H1 (cell line): Measurements from ENCODE around the gene MAPK8IP2. TPM values are rescaled to one million over a fixed set of nuclear protein-coding genes. Genes with fewer than 3 reads are reported as not detected.

Source experiments
- CTCF ChIA-PET: fragments of 300-600 bp; sonication (Branson Sonifier 250); formaldehyde crosslinking; loops from one replicate; lab custom pipeline; 2021; ENCODE audit not compliant: partially characterized antibody; lab: Charles Lee
- POLR2A ChIA-PET: fragments of 300-600 bp; sonication (Branson Sonifier 250); formaldehyde crosslinking; loops from one replicate; lab custom pipeline; 2021; ENCODE audit warnings: inconsistent platforms; ENCODE audit not compliant: partially characterized antibody; lab: Charles Lee
- DNase-seq, 2 experiments: peaks; one replicate each; pipeline versions ENCODE4 v3.0.0 to v3.0.0-alpha.2; 2010 to 2022; ENCODE audit warnings: low spot score in 2 of 2, low read depth in 1 of 2, mixed read lengths in 1 of 2
- FAIRE-seq: peaks from 2 replicates; lab custom pipeline; 2011; peaks lifted over from hg19 to GRCh38; lab: Jason Lieb, UNC
- H2AFZ ChIP-seq: 2 replicates; pipeline ENCODE4 v1.8.1; 2012; ENCODE audit warnings: low read length, inconsistent platforms
- H2AK5ac ChIP-seq: 2 replicates; pipeline ENCODE4 v1.6.1; 2013; ENCODE audit warnings: low read depth, low read length
- H2BK120ac ChIP-seq: replicated peaks from 2 replicates; pipeline ENCODE3; 2013; ENCODE audit warnings: low read depth, low read length, inconsistent platforms
- H2BK12ac ChIP-seq: 2 replicates; pipeline ENCODE4 v1.6.1; 2013; ENCODE audit warnings: low read depth, low read length
- H2BK15ac ChIP-seq: 2 replicates; pipeline ENCODE4 v1.6.1; 2013; ENCODE audit warnings: low read length
- H2BK20ac ChIP-seq: 2 replicates; pipeline ENCODE4 v1.6.1; 2013; ENCODE audit warnings: low read length
- H2BK5ac ChIP-seq: 2 replicates; pipeline ENCODE4 v1.6.1; 2013; ENCODE audit warnings: low read depth, low read length
- H3K14ac ChIP-seq: 2 replicates; pipeline ENCODE4 v1.6.1; 2013; ENCODE audit warnings: inconsistent platforms; ENCODE audit not compliant: insufficient read length
- H3K18ac ChIP-seq: 2 replicates; pipeline ENCODE4 v1.6.1; 2013; ENCODE audit warnings: low read length; ENCODE audit errors: extremely low read depth
- H3K23ac ChIP-seq: 2 replicates; pipeline ENCODE4 v1.6.1; 2013; ENCODE audit warnings: inconsistent platforms; ENCODE audit not compliant: insufficient read length
- H3K23me2 ChIP-seq: 2 replicates; pipeline ENCODE4 v1.6.1; 2013; ENCODE audit warnings: low read depth, low read length
- H3K27ac ChIP-seq: 2 replicates; pipeline ENCODE4 v1.6.1; 2011; ENCODE audit warnings: low read depth, low read length, inconsistent platforms
- H3K27me3 ChIP-seq, 4 experiments: replicated peaks in 1 of 4; 1 replicate in 1 of 4; 2 replicates in 3 of 4; pipeline versions ENCODE4 v1.6.1 to v1.8.1; 2011 to 2013; ENCODE audit warnings: low read length in 3 of 4, mild to moderate bottlenecking in 3 of 4, inconsistent platforms in 2 of 4, mixed read lengths in 2 of 4, moderate library complexity in 1 of 4; ENCODE audit not compliant: control insufficient read depth in 3 of 4, insufficient read depth in 3 of 4; ENCODE audit errors: extremely low read depth in 1 of 4
- H3K36me3 ChIP-seq, 4 experiments: 2 replicates each; pipeline versions ENCODE4 v1.6.1 to v1.8.1; 2011 to 2013; ENCODE audit warnings: mild to moderate bottlenecking in 4 of 4, low read length in 3 of 4, moderate library complexity in 2 of 4, control low read depth in 1 of 4, inconsistent platforms in 1 of 4; ENCODE audit not compliant: insufficient read depth in 4 of 4, control insufficient read depth in 2 of 4
- H3K4ac ChIP-seq: replicated peaks from 2 replicates; pipeline ENCODE3; 2013; ENCODE audit warnings: low read length, low read depth, mixed read lengths, inconsistent platforms; ENCODE audit not compliant: insufficient read length
- H3K4me1 ChIP-seq, 4 experiments: replicated peaks in 1 of 4; 1 replicate in 1 of 4; 2 replicates in 3 of 4; pipeline versions ENCODE4 v1.6.1 to v1.8.1; 2011 to 2013; ENCODE audit warnings: low read length in 3 of 4, inconsistent platforms in 2 of 4, mixed read lengths in 1 of 4; ENCODE audit not compliant: insufficient read depth in 4 of 4, control insufficient read depth in 3 of 4
- H3K4me2 ChIP-seq, 2 experiments: 2 replicates each; pipeline versions ENCODE4 v1.6.1 to v1.8.1; 2011 to 2013; ENCODE audit warnings: low read depth in 2 of 2, low read length in 2 of 2, control low read depth in 1 of 2, inconsistent platforms in 1 of 2, mild to moderate bottlenecking in 1 of 2; ENCODE audit not compliant: insufficient read depth in 1 of 2
- H3K4me3 ChIP-seq, 4 experiments: fragments of 200-600, 300-600 bp in 1 of 4; sonication (generic), shearing (Covaris generic), sonication (Bioruptor Twin) in 1 of 4; 2 replicates each; pipeline versions ENCODE4 v1.5.1 to v1.8.1; 2011 to 2016; ENCODE audit warnings: low read length in 4 of 4, low read depth in 3 of 4, control low read depth in 2 of 4, inconsistent platforms in 2 of 4, mild to moderate bottlenecking in 2 of 4, mixed read lengths in 1 of 4, moderate library complexity in 1 of 4; ENCODE audit not compliant: insufficient read depth in 2 of 4; ENCODE audit errors: extremely low read depth in 1 of 4
- H3K56ac ChIP-seq: replicated peaks from 2 replicates; pipeline ENCODE3; 2013; ENCODE audit warnings: low read depth, mild to moderate bottlenecking, mixed read lengths, low read length, inconsistent platforms; ENCODE audit not compliant: insufficient read length
- H3K79me1 ChIP-seq: 2 replicates; pipeline ENCODE4 v1.6.1; 2013; ENCODE audit warnings: low read depth, low read length, control low read depth
- H3K79me2 ChIP-seq, 2 experiments: 2 replicates each; pipeline versions ENCODE4 v1.6.1 to v1.8.1; 2012 to 2013; ENCODE audit warnings: low read length in 2 of 2, mild to moderate bottlenecking in 2 of 2, inconsistent platforms in 1 of 2; ENCODE audit not compliant: insufficient read depth in 2 of 2, control insufficient read depth in 1 of 2
- H3K9ac ChIP-seq, 4 experiments: replicated peaks in 1 of 4; 1 replicate in 1 of 4; 2 replicates in 3 of 4; pipeline versions ENCODE4 v1.6.1 to v1.8.1; 2011 to 2013; ENCODE audit warnings: low read depth in 3 of 4, low read length in 3 of 4, control low read depth in 2 of 4, mild to moderate bottlenecking in 2 of 4, moderate library complexity in 2 of 4, inconsistent platforms in 1 of 4; ENCODE audit errors: extremely low read depth in 1 of 4
- H3K9me3 ChIP-seq, 2 experiments: 2 replicates each; pipeline versions ENCODE4 v1.6.1 to v1.8.1; 2012 to 2013; ENCODE audit warnings: mild to moderate bottlenecking in 2 of 2, moderate library complexity in 2 of 2, control low read depth in 1 of 2, inconsistent platforms in 1 of 2, low read depth in 1 of 2, low read length in 1 of 2, mixed read lengths in 1 of 2; ENCODE audit not compliant: insufficient read depth in 2 of 2
- H4K20me1 ChIP-seq, 2 experiments: replicated peaks in 1 of 2; 2 replicates each; pipeline versions ENCODE3 to v1.8.1; 2011 to 2013; ENCODE audit warnings: inconsistent platforms in 2 of 2, low read length in 2 of 2, mild to moderate bottlenecking in 1 of 2; ENCODE audit not compliant: insufficient read depth in 2 of 2, control insufficient read depth in 1 of 2
- H4K5ac ChIP-seq: 2 replicates; pipeline ENCODE4 v1.6.1; 2013; ENCODE audit warnings: low read length, low read depth, mixed read lengths, inconsistent platforms; ENCODE audit not compliant: insufficient read length
- H4K8ac ChIP-seq: 2 replicates; pipeline ENCODE4 v1.8.0; 2013; ENCODE audit warnings: mild to moderate bottlenecking, moderate library complexity, low read length, inconsistent platforms; ENCODE audit not compliant: insufficient read depth; ENCODE audit errors: extremely low read depth
- H4K91ac ChIP-seq: replicated peaks from 2 replicates; pipeline ENCODE3; 2013; ENCODE audit warnings: low read length, mixed read lengths, inconsistent platforms; ENCODE audit not compliant: insufficient read length
- BACH1 ChIP-seq: IDR thresholded peaks from 2 replicates; pipeline ENCODE4 v1.6.1; 2012; ENCODE audit warnings: low read length, improper control_type of control experiment
- BRCA1 ChIP-seq: IDR thresholded peaks from 2 replicates; pipeline ENCODE4 v1.6.1; 2012; ENCODE audit warnings: low read depth, low read length, improper control_type of control experiment
- RXRA ChIP-seq: IDR thresholded peaks from 2 replicates; pipeline ENCODE4 v1.6.1; 2011; ENCODE audit warnings: low read depth, mild to moderate bottlenecking, low read length, moderate library complexity; ENCODE audit not compliant: insufficient read depth
- SAP30 ChIP-seq: fragments of 300-600 bp; sonication (generic); IDR thresholded peaks from 2 replicates; pipeline ENCODE4 v1.7.1; 2012; ENCODE audit warnings: low read length, moderate library complexity, mild to moderate bottlenecking, inconsistent platforms; ENCODE audit not compliant: insufficient read depth, insufficient replicate concordance
- SIN3A ChIP-seq, 2 experiments: IDR thresholded peaks in 1 of 2; conservative IDR thresholded peaks in 1 of 2; 2 replicates each; pipeline ENCODE4 v1.6.1; 2011 to 2012; ENCODE audit warnings: low read length in 2 of 2, improper control_type of control experiment in 1 of 2, low read depth in 1 of 2, mild to moderate bottlenecking in 1 of 2
- SIX5 ChIP-seq: IDR thresholded peaks from 2 replicates; pipeline ENCODE4 v1.6.1; 2011; ENCODE audit warnings: mild to moderate bottlenecking, low read depth, low read length
- TBP ChIP-seq: IDR thresholded peaks from 2 replicates; pipeline ENCODE4 v1.6.1; 2011; ENCODE audit warnings: low read depth, low read length, improper control_type of control experiment
- YY1 ChIP-seq: IDR thresholded peaks from 2 replicates; pipeline ENCODE4 v1.6.1; 2011; ENCODE audit warnings: low read depth, mild to moderate bottlenecking, low read length
- ZNF274 ChIP-seq: IDR thresholded peaks from 2 replicates; pipeline ENCODE4 v1.7.0; 2012; ENCODE audit warnings: low read length, borderline replicate concordance; ENCODE audit errors: extremely low read depth
- WGBS, 2 experiments: shearing (Covaris generic) in 1 of 2; methylation state at CpG; one replicate each; pipeline versions ENCODE4 v1.1.6 to v1.1.7; 2013 to 2015; ENCODE audit warnings: low lambda C conversion rate in 2 of 2, mixed read lengths in 2 of 2, inconsistent platforms in 1 of 2, low coverage in 1 of 2, missing lambda C conversion rate in 1 of 2; ENCODE audit not compliant: insufficient replicate concordance in 2 of 2, insufficient coverage in 1 of 2, insufficient read length in 1 of 2; ENCODE audit errors: extremely low coverage in 1 of 2, missing lambda C conversion rate in 1 of 2; 5-methylcytosine and 5-hydroxymethylcytosine counted together
- polyA plus RNA-seq, 7 experiments: library from polyadenylated mRNA; depleted of rRNA in 3 of 7; stranded (reverse) in 5 of 7; unstranded in 2 of 7; fragments of >200 nt in 5 of 7; fragments of 200-250 nt in 2 of 7; gene quantifications; 1 replicate in 5 of 7; 2 replicates in 1 of 7; 4 replicates in 1 of 7; pipeline versions ENCODE4 v1.2.1 to v1.2.3, GENCODE V29; 2011 to 2013; ENCODE audit warnings: missing spikeins in 2 of 7, mixed read lengths in 2 of 7
- total RNA-seq: library from RNA; stranded (reverse); fragmentation: NEBNext Ultra II Directional; extraction: Animal tissue kit (Norgen Biotek cat#: 25700); gene quantifications from 2 replicates; pipeline ENCODE4 v1.2.1, GENCODE V29; 2021
- TF ChIP-seq, protein P1 (sequence below): IDR thresholded peaks from 2 replicates; pipeline ENCODE4 v1.6.1; 2011; ENCODE audit warnings: low read length, improper control_type of control experiment
- TF ChIP-seq, protein P2 (sequence below): IDR thresholded peaks from 2 replicates; pipeline ENCODE4 v1.6.1; 2011; ENCODE audit warnings: low read depth, mild to moderate bottlenecking, low read length; ENCODE audit not compliant: insufficient read depth

MAPK8IP2 gene
- total and polyA plus RNA-seq, 2 of the 8 experiments (the other 6 are each of a cell fraction or from before 2014, with no cell fraction given): 1.5 to 5.5 TPM

DNA sequence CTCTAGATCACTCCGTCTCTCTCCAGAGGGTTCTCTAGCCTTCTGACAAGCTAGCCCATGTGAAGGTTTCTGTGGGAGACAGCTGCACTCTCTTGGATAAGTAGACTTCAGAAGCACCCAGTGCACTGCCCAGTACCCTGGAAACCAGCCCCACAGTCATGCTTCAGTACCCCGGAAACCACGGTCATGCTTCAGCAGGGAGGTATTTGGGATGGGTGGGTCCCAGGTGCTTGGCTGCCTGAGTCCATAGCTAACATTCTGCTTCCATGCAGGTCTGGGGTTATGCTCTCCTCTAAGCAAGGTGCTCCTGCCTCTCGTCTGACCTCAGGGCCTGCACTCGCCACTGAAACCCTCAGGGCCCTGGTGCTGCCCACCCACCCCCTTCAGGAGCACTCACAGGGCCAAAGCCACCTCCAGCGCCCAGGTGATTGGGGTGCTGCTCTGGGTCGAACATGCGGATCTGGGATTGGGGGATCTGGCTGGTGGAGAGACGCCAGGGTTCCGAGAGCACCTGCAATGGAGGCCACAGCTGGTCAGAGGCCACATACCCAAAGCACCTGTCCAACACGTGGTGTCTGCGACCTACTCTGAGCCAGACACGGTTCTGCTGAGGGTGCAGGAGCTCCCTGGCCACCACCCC lies 30.6 kb upstream of the MAPK8IP2 start:
- H3K27me3 ChIP-seq: no peaks in the 10 kb centered on the region
- POLR2A ChIA-PET: interaction anchor here (0.6 to 2.5 kb wide), 3 partner anchors 9 to 83 kb away, joined by 3 to 8 read pairs (median 3); partner anchors contain the start of gene CPT1B
- TF ChIP-seq, protein P1, sequence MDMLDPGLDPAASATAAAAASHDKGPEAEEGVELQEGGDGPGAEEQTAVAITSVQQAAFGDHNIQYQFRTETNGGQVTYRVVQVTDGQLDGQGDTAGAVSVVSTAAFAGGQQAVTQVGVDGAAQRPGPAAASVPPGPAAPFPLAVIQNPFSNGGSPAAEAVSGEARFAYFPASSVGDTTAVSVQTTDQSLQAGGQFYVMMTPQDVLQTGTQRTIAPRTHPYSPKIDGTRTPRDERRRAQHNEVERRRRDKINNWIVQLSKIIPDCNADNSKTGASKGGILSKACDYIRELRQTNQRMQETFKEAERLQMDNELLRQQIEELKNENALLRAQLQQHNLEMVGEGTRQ: no peak
- TF ChIP-seq BRCA1: no peak
- TF ChIP-seq SAP30: no peak
- TF ChIP-seq RXRA: no peak
- no peak for TF ChIP-seq ZNF274
- TF ChIP-seq YY1: no peak
- no peak for TF ChIP-seq SIX5
- TF ChIP-seq, protein P2, sequence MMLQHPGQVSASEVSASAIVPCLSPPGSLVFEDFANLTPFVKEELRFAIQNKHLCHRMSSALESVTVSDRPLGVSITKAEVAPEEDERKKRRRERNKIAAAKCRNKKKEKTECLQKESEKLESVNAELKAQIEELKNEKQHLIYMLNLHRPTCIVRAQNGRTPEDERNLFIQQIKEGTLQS: no peak
- TF ChIP-seq TBP: no peak
- no peak for TF ChIP-seq BACH1
- no peak for TF ChIP-seq SIN3A (conservative IDR thresholded peaks at IDR 0.05 in 1 of 2, IDR thresholded peaks at IDR 0.05 in 1 of 2; ENCODE audit: low read depth in 1 of 2, low read length in 2 of 2)

More for the DNA sequence above, 30.6 kb upstream of the MAPK8IP2 start:
- peaks cover 12 to 38% (median 29%) of the 10 kb centered on the region in 4 experiments; a peak in 7 of 8 replicates for H3K36me3 ChIP-seq
- H3K4ac ChIP-seq: no peak overlapping the region
- no peak overlapping the region for H3K9ac ChIP-seq
- no peak overlapping the region for H2AFZ ChIP-seq
- no peaks in the 10 kb centered on the region for H3K79me1 ChIP-seq
- DNase-seq: no peak
- no peak overlapping the region for H4K5ac ChIP-seq
- H3K56ac ChIP-seq: no peak overlapping the region
- H3K18ac ChIP-seq: no peak overlapping the region
- CTCF ChIA-PET: interaction anchor here (0.6 to 2.3 kb wide), 3 partner anchors 126 to 161 kb away, joined by 3 to 7 read pairs (median 4); no protein-coding TSS in a partner anchor
- H3K4me3 ChIP-seq: no peak overlapping the region
- no peak overlapping the region for H4K91ac ChIP-seq
- no peak overlapping the region for H2BK12ac ChIP-seq
- no peak overlapping the region for H2BK20ac ChIP-seq
- no peak overlapping the region for H2BK120ac ChIP-seq
- no peak for FAIRE-seq
- H3K4me2 ChIP-seq: no peak overlapping the region
- no peaks in the 10 kb centered on the region for H3K4me1 ChIP-seq
- H3K79me2 ChIP-seq: no peaks in the 10 kb centered on the region
- H3K14ac ChIP-seq: no peak overlapping the region
- no peak overlapping the region for H2BK15ac ChIP-seq
- H4K20me1 ChIP-seq: peaks cover 4 to 19% of the 10 kb centered on the region in 2 experiments
- 87% methylated on average over 12 of the region's 13 CpGs; no CpG with 5 or more reads in 1 of the 2 experiments for WGBS, 2 experiments
- no peak overlapping the region for H2AK5ac ChIP-seq
- H3K9me3 ChIP-seq: no peaks in the 10 kb centered on the region
- no peaks in the 10 kb centered on the region for H3K23me2 ChIP-seq
- H2BK5ac ChIP-seq: no peak overlapping the region
- H4K8ac ChIP-seq: no peak overlapping the region
- H3K23ac ChIP-seq: no peak overlapping the region
- no peak overlapping the region for H3K27ac ChIP-seq
